GM19397 (cell line): ENCODE measurements around the gene ADGRL2.

Experiments
- ATAC-seq: cut with Tn5 transposase; IDR thresholded peaks from one replicate; pipeline ENCODE4 v1.9.1; 2021; ENCODE audit warnings: mild to moderate bottlenecking, moderate library complexity; ENCODE audit not compliant: unreplicated experiment

The ADGRL2 gene

DNA sequence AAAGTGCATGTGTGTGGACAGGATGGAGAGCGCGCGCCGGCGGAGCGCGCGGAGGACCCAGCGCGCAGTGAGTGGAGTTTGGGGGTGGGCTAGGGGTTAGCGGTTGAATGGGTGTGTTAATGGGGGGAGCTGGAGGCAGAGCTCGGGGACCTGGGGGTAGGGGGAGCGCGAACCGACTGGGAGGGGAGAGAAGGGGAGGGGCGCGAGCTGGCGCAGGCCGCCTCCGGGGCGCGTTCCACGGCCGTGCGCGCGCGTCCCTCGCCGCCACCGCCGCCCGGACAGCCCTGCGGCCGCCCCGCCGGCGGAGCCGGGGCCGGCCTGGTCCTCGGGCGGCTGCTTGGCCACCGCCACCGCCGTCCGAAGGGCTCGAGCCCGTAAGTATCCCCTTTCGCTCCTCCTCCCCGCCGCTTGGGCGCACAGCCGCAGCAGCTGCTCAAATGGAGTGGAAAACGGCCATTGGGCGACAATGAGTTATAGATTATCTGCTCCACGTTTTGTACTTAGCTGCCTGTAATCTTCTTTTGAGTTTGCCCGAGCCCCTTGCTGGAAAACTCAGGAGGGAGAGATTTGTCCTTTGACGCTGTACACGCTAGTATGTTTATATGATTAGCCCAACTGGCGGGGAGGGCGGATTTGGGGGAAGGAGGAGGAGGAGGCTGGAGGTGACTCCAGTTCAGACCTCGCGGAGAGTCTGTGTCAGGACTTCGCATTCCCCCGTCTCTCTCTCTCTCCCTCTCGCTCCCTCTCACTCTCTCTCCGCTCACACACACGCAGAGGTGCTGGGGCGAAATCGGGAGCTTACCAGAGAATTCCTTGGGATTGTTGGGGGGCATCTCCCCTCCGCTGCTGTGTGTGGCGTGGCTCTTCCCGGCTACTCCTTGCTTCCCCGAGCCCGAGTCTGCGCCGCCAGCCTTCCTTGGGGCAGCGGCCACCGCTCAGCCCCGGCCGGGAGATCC is at the start of gene ADGRL2:
TSS of gene ADGRL2 (plus strand) at position 240 of the 956 bp plus-strand sequence. CDS start 36,051 bp downstream, outside the sequence.
- peak; percentile 60 for ATAC-seq

DNA sequence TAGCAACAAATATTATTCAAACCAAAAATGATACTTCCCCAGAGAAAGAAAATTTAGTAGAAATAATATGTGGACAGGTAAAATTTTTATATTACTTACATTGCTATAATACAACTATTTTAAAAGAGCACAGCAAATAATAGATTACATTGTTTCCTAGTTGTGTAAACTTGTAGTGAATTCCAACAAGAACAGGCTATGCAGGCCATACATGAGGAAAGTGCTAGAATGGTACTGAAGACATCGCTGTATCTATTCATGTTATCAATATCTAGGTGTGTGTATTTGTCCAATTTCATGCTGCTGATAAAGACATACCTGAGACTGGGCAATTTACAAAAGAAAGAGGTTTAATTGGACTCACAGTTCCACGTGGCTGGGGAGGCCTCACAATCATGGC is 47.9 kb upstream of the ADGRL2 start:
- ATAC-seq, result no peak

DNA sequence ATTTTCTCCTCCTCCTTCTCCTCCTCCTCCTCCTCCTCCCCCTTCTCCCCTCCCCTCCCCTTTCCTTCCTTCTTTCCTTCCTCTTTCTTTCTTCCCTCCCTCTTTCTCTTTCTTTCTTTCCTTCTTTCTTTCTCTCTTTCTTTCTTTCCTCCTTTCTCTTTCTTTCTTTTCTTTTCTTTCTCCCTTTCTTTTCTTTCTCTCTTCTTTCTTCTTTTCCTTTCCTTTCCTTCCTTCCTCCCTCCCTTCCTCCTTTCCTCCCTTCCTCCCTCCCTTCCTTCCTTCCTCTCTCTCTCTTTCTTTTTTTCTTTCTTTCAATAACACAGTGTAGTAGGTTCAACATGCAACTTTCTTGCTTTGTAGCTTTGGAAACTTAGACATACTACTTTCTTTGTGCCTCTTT is 46.3 kb upstream of the ADGRL2 start:
- ATAC-seq, result no peak

DNA sequence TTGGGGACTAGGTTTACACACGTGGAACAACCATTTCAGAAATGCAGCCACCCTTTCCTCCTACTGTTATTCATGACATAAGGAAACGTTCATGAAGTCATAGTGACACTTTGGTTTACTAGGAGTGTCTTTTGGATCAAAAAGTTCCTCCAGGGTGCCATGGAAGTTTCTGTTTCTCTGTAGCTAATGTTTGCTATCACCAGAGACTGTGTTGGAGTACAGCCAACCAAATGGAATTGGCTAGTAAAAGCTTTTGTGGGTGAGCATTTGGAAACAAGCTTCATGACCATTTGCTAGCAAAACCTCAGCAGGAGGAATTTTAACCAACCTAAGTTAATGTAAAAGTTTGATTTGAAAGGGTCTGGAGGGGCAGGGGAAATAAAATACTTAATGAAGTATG is 43.9 kb upstream of the ADGRL2 start:
- no peak for ATAC-seq

DNA sequence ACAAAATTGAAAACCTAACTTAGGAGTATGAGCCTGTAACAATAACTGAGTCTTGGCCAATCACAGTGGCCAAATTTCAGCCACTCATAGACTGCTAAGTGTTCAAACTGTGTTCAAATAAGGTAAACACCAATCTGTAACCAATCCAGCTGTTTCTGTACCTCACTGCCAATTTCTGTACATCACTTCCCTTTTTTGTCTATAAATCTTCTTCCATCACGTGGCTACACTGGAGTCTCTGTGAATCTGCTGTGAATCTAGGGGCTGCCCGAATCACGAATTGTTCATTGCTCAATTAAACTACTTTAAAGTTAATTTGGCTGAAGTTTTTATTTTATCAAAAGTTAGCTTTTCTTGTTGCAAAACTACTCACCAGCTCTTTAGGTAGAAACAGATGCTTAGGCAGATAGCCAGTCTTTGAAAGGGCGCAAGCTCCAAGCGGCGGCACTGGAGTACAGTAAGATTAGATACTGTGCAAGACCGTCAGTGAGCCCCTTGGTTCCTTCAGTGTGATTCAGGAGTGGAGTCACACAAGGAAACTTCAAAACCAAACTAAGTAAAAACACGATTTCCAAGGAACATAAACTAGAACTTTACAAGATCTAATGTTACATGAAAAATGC is 43.2 kb upstream of the ADGRL2 start:
- ATAC-seq, result no peak

DNA sequence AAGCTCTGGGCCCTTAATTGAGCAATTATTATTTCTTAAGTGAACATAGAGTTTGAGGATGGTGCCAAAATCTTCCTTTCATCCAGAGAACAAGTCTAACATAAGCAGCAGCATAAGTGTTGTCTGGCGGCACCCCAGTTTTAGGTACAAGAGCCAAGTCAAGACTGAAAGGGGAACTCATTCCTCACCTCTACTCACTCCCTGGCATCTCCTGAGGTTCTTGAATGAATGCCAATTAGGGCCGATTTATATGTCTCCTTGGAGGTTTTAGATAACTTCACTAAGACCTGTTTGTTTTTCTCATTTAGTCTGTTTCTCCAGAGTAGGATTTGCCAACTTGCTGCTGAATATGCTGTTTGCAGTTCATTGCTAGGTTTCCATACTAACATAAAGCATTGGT is 42.6 kb upstream of the ADGRL2 start:
- ATAC-seq, result no peak

DNA sequence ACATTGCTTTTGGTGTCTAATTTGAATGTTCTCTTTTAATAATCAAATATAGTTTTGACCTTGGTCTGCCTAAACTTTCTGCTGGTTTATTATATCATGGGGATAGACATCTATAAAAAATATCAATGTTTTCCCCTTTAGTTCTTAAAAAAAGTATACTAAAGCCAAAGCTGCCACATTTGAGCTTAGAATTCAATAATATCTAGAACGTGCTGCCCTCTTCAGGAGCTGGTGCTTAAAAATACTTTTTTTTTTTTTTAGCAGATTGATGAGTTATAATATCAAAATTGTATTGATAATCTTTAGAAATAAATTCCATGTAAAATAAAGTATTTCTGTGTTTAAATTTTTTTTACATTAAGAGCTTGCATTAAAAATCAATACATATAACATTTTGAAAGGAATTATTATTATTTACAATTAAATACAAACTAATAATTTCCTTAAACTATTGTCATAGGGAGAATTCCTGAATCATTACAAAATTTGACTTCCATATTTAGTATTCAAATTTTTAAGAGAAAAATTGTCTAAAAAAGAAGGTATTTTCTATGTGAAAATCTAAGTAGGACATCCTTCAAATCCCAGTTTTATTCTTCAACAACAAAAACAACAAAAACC is 40.1 kb upstream of the ADGRL2 start:
- no peak for ATAC-seq

DNA sequence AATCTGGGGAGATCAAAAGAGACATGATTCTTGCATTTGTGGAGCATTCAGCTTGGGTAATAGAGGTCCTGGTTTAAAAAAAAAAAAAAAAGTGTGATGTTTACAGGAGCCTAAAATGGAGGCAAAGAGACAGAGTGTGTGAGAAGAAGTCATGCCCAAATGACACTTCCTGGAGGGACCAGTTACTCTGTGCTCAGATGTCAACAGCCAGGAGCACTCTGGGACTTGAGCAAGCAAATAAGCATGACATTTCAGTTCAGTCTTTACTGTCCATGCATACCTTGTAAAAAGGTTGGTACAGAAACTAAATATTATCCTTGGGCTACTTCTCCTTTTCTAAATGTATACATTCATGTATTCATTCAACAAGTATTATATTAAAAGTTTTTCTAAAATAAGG is 25.2 kb upstream of the ADGRL2 start:
- ATAC-seq, result no peak

DNA sequence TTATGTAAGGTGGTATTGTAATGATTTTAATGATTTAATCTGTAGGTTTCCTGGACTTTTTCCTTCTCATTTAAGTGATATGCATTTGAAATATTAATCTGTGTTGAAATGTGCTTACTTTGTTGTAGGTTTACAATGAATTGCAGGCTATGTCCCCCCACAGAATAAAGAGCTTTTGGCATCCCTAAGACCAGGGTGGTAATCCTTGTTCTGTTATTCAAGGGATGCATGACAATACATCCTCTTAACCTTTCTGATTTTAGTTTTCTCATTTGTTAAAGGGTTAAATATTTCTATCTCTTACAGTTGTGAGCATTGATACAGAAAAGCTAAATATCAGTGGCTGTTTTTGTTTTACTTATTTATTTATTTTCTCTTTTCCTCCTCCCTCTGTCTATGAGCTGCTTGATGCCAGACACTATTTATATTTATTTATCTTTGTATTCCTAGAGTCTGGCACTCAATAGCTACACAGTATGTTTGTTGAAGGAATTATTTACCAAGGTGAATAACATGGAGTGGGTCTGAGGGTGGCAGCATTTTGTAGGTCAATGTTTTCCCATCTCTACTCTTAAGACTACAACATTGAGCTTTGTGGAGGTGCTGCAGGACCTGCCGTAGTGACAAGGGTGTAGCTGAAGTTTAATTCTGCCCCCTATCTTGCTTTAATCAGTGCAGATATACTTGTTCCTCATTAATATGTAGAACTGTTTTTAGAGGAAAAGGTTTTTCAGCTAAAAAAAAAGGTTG is 19.9 kb upstream of the ADGRL2 start:
- ATAC-seq, result no peak

DNA sequence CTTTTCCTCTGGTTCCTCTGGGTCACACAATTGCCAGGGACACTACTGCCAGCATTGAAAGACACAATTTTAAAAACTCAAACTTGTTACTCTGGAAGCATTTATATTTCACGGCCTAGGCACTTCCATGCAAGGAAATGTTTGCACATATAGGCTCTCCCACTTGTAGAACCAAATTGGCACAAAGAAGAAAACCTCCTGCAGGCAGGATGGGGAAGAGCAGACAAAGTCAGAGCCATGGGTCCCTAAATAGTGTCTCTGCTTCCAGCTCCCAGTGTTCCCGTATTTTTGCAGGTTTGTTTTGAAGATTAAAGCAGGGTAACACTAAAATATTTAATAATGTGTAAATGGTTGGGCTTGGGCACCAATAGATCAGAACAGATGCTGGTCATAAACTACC is 19.0 kb upstream of the ADGRL2 start:
- no peak for ATAC-seq

DNA sequence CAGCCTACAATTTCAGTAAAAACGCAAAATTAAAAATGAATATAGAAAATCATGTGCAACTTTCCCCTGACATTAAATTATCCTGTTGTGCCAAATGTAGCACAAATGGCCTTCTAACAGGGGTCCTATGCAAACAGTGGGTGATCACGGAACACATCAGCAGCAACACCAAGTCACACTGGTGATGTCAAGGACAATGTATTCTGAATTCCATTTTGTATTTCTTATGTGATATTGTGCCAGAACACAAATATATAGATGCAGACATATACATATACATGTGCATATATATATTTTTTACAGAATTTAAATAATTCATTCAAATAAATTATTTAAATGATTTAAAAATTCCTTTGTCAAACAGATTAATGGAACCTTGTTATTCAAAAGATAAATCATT is 8.6 kb upstream of the ADGRL2 start:
- no peak for ATAC-seq

DNA sequence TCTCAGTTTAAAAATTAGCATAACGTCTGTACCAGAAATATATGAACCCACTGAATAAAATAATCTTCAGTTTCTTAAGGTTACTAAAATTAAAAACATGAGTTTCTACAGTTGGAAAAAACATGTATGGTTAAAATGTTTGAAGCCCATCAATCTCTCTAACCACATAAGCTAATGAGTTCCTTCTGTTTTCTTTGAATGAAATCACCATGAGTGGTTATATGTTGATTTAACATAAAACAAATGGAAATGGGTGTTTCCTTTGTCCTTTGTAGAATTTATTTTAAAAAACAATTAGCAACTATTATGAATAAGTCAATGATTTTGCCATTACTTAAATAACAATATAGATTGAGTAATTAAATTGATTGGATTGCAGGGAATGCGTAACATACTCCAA is 3.0 kb upstream of the ADGRL2 start:
- no peak for ATAC-seq

DNA sequence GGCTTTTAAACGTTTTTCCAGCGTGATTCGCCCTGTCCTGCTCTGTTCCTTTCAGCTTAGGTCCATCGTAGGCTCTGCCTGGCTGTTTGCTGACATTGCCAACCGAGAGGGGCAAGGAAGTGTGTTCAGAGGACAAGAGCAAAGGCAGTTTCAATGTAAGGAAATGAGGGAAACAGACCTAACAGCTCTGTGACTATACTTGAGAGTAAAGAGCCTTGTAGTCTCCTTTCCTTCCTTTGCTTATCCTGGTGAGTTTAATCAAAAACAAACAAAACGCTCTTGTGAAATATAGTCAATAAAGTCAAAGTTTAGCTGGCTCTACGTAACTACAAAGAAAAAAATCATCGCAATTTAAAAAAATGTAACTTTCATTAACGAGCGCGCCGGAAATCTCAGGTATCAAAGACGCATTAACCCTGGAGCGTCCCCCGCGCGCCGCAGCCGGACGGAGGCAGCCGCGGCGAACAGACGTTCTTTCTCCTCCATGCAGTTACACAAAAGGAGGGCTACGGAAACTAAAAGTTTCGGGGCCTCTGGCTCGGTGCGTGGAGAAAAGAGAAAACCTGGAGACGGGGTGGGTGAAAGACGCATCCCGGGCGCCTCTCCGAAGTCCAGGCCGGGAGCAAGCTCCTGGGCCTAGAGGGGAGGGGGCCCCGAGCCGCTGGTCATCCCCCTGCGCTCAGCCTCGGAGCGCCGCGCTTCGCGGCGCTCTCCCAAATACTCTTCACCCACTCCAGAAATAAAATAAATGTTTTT is 617 bp upstream of the ADGRL2 start:
- ATAC-seq, result no peak

DNA sequence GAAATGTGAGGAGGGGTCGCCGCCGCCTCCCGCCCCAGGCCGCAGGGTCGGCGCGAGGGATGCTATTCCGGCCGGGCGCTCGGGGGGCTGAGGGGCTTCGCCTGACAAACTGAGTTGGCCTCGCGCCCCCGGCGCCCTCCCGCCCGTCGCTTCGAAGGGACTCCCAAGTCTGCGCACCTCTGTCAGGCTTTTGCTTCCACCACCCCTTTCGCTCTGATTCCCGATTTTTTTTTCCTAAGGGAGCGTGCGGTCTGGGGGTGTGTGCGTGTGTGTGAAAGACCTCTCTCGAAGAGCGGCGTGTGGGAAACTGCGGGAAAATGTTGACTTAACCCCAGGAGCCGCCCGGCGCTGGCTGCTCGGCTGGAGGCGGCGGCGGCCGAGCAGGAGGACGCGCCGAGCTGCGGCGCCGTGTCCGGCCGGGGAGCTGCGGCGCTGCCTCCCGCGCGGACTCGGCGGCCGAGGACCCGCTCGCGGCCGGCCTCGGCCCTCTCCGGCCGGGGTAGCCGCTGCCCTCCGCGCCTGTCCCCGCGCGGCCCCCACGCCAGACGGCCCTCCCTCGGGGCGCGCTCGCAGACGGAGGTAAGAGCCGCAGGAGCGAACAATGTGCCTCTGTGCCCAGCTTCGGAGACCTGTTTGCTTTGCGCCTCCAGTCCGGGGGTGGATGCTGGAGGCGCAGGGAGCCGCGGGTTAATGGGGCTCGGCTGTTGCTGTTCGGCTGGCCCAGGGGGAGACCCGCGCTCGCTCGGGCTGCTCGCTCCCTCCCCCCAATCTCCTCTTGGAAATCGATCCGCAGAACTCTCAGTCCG is 1.1 kb downstream of the ADGRL2 start:
- no peak for ATAC-seq

DNA sequence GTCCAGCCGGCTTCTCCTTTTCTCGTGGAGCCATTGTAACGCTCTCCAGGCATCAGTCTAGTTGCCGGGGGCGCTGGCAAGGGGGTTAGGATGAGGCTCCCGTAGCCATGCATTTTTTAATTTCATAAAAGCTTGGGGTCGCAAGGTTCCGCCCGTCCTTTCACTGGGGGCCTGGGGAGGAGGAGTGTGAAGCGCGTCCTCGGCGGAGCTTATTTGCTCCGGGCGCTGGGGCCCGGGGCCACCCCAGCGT is 1.6 kb downstream of the ADGRL2 start:
- no peak for ATAC-seq

DNA sequence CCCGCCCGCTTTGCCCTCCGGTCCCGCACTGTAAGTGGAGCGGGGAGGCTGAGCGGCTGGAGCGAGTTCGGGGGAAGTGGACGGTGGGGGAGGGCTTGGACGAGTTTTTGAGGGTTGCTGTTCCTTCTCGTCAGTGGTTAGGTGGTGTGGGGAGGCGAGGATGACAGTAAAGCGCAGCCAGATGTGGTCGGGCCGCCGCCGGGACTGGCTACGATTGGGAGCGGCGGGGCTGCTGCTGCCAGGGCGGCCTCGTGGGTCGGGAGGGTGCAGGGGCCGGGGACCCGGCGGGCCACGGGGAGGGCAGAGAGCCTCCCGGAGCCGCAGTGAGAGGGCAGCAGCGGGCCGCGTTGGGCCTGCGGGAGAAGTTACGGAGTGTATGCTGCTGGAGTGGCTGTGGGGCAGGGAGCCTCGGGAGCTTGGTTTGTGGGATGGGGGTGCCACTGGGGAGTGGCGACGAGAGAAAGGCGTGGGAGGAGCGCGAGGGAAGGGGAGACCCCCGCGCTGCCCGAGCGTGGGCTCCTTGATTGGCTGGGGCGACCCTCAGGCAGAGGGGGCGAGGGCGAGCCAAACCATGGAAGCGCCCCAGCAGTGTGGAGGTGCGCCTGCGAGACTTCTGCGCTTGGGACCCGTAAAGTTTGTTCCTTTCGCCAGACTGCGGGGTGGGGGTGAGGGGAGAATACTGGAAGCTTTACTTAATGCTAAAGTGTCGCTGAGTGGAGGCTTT is 2.1 kb downstream of the ADGRL2 start:
- no peak for ATAC-seq

DNA sequence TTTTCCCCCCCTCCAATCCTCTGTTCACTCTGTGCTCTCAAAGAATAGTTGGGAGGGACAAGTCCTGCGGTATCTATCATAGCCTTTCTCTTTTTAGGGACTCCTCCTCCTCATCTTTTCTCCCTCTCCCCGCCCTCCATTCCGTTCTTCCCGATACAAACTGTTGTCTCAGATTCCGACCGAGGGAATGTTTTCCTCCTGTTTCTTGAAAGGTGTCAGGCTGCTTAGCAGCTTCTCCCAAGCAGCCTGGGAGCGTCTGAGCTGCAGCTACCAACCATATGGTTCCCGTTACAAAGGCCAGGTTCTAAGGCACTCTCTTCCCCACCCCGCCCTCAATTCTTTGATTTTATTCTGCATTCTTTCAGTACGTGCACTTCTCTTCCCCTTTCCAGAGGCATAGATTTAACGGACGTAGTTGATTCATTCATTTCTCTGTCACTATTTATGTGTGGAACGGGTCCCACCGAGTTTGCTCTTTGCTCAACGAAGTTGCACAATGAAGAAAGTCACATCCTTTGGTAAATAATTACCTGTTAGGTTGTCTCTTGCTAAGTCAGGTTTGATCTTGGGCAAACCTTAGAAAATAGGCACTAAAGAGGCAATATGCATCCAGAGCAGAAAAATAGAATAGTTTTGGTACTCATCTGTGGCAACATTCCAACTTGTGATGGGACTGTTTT is 2.8 kb downstream of the ADGRL2 start:
- ATAC-seq, result no peak

DNA sequence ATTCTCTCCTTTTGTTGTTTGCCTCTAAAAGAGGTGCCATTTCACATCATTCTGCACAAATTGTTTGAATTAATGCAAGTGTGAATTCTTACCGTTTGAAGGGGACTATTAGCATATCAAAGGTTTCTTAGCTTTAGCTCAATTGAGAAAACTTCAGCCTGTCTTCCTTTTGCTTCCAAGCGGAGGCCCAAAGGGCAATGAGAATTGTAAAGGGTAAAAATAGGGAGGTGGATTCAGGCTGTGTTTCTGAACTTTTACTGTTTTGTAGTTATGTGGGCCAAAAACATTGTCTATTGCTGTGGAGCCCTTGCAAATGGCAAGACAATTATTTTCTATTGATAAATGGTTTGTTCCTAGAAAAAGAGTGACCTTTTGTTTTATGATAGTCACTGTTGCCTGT is 3.6 kb downstream of the ADGRL2 start:
- no peak for ATAC-seq
